K562 (cell line): ENCODE results near the gene MCEE. TPM values are rescaled to one million over a fixed set of nuclear protein-coding genes. Genes with fewer than 3 reads are reported as not detected.

Source experiments
- CBX2 ChIP-seq: fragments of 200-600 bp; sonication (generic); IDR thresholded peaks from one replicate; pipeline ENCODE4 v1.6.1; 2012; ENCODE audit warnings: mild to moderate bottlenecking, low read length, inconsistent platforms; ENCODE audit not compliant: insufficient read depth, poor library complexity, severe bottlenecking
- ETV6 ChIP-seq, 3 experiments: fragments of 150-350 bp in 1 of 3; sonication (generic) in 1 of 3; formaldehyde crosslinking in 1 of 3; IDR thresholded peaks; 2 replicates each; pipeline versions ENCODE4 v1.6.1 to v1.8.0; 2014 to 2022; ENCODE audit warnings: borderline replicate concordance in 2 of 3, low read depth in 2 of 3, antibody characterized with exemption in 1 of 3, low read length in 1 of 3, mild to moderate bottlenecking in 1 of 3, missing genetic modification reagents in 1 of 3
- FOSL1 ChIP-seq: fragments of 200-800 bp; sonication (Bioruptor generic); conservative IDR thresholded peaks from 2 replicates; pipeline ENCODE4 v1.6.1; 2016; ENCODE audit warnings: missing genetic modification characterization, missing compliant biosample characterization
- HEY1 ChIP-seq: fragments of 250-450 bp; sonication (Bioruptor Pico); IDR thresholded peaks from 2 replicates; pipeline ENCODE4 v1.5.0; 2020; ENCODE audit warnings: mild to moderate bottlenecking, moderate library complexity, borderline replicate concordance
- ZNF764 ChIP-seq: fragments of 250-450 bp; sonication (Bioruptor Pico); IDR thresholded peaks from 2 replicates; pipeline ENCODE4 v1.4.0; 2020; ENCODE audit warnings: low read depth, mild to moderate bottlenecking, moderate library complexity
- polyA plus RNA-seq, 8 experiments: library from polyadenylated mRNA; depleted of rRNA in 4 of 8; stranded (reverse) in 5 of 8; unstranded in 3 of 8; fragments of >200 nt; fragmentation: Nextera tagmentation in 2 of 8; fragmentation: Illumina TruSeq in 1 of 8; extraction: Ambion mirVana in 2 of 8; extraction: Trizol in 1 of 8; gene quantifications; 2 replicates each; pipeline versions ENCODE4 v1.2.1 to v1.2.3, GENCODE V29; 2011 to 2014; ENCODE audit warnings: inconsistent platforms in 1 of 8, missing spikeins in 1 of 8
- total RNA-seq, 7 experiments: library from RNA; depleted of rRNA in 6 of 7; stranded (reverse); fragments of >200 nt in 6 of 7; fragmentation: Illumina TruSeq in 2 of 7; extraction: Trizol in 2 of 7; gene quantifications; 2 replicates each; pipeline versions ENCODE4 v1.2.1 to v1.2.3, GENCODE V29; 2011 to 2021; ENCODE audit warnings: low replicate concordance in 1 of 7
- TF ChIP-seq, protein P1 (sequence below): fragments of 200-800 bp; sonication (Bioruptor generic); IDR thresholded peaks from 2 replicates; pipeline ENCODE4 v1.6.1; 2017; ENCODE audit warnings: missing genetic modification characterization, missing compliant biosample characterization
- TF ChIP-seq, protein P2 (sequence below): sonication (generic); formaldehyde crosslinking; IDR thresholded peaks from 2 replicates; pipeline ENCODE4 v1.8.0; 2022; ENCODE audit warnings: missing genetic modification reagents, mild to moderate bottlenecking, moderate library complexity, borderline replicate concordance
- TF ChIP-seq, protein P3 (sequence below): IDR thresholded peaks from 2 replicates; pipeline ENCODE4 v1.6.1; 2016; ENCODE audit warnings: missing genetic modification characterization, missing compliant biosample characterization

The MCEE gene
- total and polyA plus RNA-seq, 9 of the 15 experiments (the other 6 are each of a cell fraction or from before 2014, with no cell fraction given), result 15.6 to 49.1 (median 24.5) TPM

DNA sequence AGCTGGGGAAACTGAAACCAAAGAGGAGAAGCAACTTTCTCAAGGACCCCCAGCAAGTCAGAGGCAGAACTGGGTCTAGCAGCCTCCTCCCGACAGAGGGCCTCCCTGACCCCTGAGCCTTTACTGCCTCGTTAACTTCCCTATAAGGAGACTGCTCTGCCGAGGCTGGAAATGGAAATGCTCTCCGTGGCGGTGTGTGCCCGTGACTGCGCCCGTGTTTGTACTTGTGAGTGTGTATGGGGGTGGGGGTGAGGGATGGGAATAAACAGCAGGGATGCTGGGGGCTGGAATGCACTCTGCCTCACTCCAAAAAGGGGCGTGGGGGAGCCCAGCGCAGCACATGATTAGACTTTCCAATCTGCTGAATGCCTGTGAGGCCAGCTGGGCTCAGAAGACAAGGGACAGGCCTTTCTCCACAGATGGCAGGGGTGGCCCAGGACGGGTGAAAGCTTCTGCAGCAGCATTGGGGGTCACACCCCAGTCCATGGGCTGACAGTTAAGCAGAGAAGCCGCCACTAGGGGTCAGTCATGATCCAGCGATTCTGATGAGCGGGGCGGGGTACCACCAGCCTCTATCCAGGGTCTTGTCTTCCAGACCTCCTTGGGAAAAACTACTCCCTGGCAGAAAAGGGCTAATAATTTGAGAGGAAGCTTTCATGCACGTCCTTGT lies 27.2 kb upstream of the MCEE start (continued):
- TF ChIP-seq ETV6 (IDR thresholded peaks at IDR 0.05; ENCODE audit: borderline replicate concordance in 1 of 2, low read depth in 2 of 2, low read length in 1 of 2) (no peak), ETV6 (CRISPR knock-in tag; IDR thresholded peaks at IDR 0.05; ENCODE audit: borderline replicate concordance) (no peak), ZNF764 (CRISPR knock-in tag) (no peak), HEY1 (CRISPR knock-in tag) (no peak), CBX2 (no peak), FOSL1 (tag) (no peak)
- TF ChIP-seq, protein P1, sequence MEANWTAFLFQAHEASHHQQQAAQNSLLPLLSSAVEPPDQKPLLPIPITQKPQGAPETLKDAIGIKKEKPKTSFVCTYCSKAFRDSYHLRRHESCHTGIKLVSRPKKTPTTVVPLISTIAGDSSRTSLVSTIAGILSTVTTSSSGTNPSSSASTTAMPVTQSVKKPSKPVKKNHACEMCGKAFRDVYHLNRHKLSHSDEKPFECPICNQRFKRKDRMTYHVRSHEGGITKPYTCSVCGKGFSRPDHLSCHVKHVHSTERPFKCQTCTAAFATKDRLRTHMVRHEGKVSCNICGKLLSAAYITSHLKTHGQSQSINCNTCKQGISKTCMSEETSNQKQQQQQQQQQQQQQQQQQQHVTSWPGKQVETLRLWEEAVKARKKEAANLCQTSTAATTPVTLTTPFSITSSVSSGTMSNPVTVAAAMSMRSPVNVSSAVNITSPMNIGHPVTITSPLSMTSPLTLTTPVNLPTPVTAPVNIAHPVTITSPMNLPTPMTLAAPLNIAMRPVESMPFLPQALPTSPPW, result no peak
- TF ChIP-seq, protein P2, sequence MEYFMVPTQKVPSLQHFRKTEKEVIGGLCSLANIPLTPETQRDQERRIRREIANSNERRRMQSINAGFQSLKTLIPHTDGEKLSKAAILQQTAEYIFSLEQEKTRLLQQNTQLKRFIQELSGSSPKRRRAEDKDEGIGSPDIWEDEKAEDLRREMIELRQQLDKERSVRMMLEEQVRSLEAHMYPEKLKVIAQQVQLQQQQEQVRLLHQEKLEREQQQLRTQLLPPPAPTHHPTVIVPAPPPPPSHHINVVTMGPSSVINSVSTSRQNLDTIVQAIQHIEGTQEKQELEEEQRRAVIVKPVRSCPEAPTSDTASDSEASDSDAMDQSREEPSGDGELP (CRISPR knock-in tag), result no peak
- TF ChIP-seq, protein P3, sequence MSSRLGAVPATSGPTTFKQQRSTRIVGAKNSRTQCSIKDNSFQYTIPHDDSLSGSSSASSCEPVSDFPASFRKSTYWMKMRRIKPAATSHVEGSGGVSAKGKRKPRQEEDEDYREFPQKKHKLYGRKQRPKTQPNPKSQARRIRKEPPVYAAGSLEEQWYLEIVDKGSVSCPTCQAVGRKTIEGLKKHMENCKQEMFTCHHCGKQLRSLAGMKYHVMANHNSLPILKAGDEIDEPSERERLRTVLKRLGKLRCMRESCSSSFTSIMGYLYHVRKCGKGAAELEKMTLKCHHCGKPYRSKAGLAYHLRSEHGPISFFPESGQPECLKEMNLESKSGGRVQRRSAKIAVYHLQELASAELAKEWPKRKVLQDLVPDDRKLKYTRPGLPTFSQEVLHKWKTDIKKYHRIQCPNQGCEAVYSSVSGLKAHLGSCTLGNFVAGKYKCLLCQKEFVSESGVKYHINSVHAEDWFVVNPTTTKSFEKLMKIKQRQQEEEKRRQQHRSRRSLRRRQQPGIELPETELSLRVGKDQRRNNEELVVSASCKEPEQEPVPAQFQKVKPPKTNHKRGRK (tag), result no peak
